RKO (cell line): ENCODE measurements around the gene SPDYC.
"Not testable (repeated sequence)": the region's sequence is repeated elsewhere in the genome, so short reads cannot be mapped to it uniquely, and the experiment has no call there.

Source experiments
- DNase-seq: peaks from one replicate; pipeline ENCODE4 v3.0.0-alpha.2; 2016; ENCODE audit warnings: low spot score

SPDYC gene

GRCh38 chr11:65134240-65134951 is 35.6 kb upstream of the SPDYC start, which contains the start of gene SYVN1:
TSS of gene SYVN1 (minus strand) at chr11:65134519. CDS start at chr11:65133601, 918 bp downstream.
- peak; percentile 87 for DNase-seq

- peak; percentile 98 for DNase-seq
These were observed 34.9 kb upstream of the SPDYC start for GRCh38 chr11:65134952-65135632.

- no peak for DNase-seq
These were observed 34.3 kb upstream of the SPDYC start for GRCh38 chr11:65135633-65136145.

- DNase-seq = no peak
These were observed 33.4 kb upstream of the SPDYC start for GRCh38 chr11:65136515-65137096.

GRCh38 chr11:65141896-65142494 is 28.0 kb upstream of the SPDYC start:
- DNase-seq = no peak

- no peak for DNase-seq
These were observed 22.5 kb upstream of the SPDYC start for GRCh38 chr11:65147352-65148075.

- no peak for DNase-seq
These were observed 21.4 kb upstream of the SPDYC start for GRCh38 chr11:65148657-65149056.

- not testable (repeated sequence) for DNase-seq
These were observed 19.9 kb upstream of the SPDYC start for GRCh38 chr11:65150131-65150508.

GRCh38 chr11:65150509-65151299 is 19.3 kb upstream of the SPDYC start:
- DNase-seq = peak; percentile 86

- DNase-seq = no peak
These were observed 18.6 kb upstream of the SPDYC start for GRCh38 chr11:65151331-65151899.

GRCh38 chr11:65152122-65152521 is 17.9 kb upstream of the SPDYC start:
- no peak for DNase-seq

- DNase-seq = no peak
These were observed 13.8 kb upstream of the SPDYC start for GRCh38 chr11:65156256-65156655.

GRCh38 chr11:65156926-65157325 is 13.1 kb upstream of the SPDYC start:
- no peak for DNase-seq

- no peak for DNase-seq
These were observed 12.7 kb upstream of the SPDYC start for GRCh38 chr11:65157336-65157735.

- DNase-seq = no peak
These were observed 11.0 kb upstream of the SPDYC start for GRCh38 chr11:65159012-65159411.

GRCh38 chr11:65160643-65161042 is 9.4 kb upstream of the SPDYC start:
- no peak for DNase-seq

- no peak for DNase-seq
These were observed 6.3 kb upstream of the SPDYC start for GRCh38 chr11:65163684-65164083.

GRCh38 chr11:65165410-65166317 is 4.4 kb upstream of the SPDYC start:
- no peak for DNase-seq

- DNase-seq = no peak
These were observed 3.1 kb upstream of the SPDYC start for GRCh38 chr11:65166893-65167292.

- no peak for DNase-seq
These were observed 2.4 kb upstream of the SPDYC start for GRCh38 chr11:65167656-65168055.
